ENCODE data around the gene ADIPOR2.

GRCh38 chr12:1836854-1837421 is 146.1 kb downstream of the ADIPOR2 start:
- TF ChIP-seq CTCF (conservative IDR thresholded peaks at IDR 0.05; ENCODE audit: low read depth, low read length) (no peak), EZH2 (IDR thresholded peaks at IDR 0.05; ENCODE audit: low read length, unreplicated experiment) (no peak)

Data from PC-3 (cell line).